ENCODE data around the gene BMPER.

Gene BMPER

DNA sequence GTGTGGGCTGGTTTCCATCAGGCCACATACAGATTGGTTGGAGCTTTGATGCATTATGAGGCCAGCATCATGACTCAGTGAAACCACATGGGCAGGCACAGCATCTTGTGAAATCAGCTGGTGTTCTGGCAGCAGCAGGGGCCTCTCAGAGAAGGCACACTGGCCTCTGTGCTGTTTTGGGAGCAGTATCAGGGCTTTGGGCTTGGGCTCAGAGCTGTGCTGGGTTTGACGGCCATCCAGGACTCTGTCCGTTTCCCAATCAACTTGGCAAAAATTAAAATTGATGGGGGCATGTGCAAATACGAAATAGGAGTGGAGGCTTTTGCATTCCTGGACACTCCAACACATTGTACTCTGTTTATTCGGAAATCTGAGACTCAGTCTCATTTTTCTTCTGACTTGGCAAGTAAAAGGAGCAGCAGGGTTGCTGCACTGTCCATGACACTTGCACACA, 190.9 kb downstream of the BMPER start:
- H3K9me3 ChIP-seq (ENCODE audit: control insufficient read depth, insufficient read depth, low read length) = no peaks in the 10 kb centered on the region
- no peak overlapping the region for H3K4me3 ChIP-seq (ENCODE audit: low read depth, low read length)
- H3K4me1 ChIP-seq (ENCODE audit: control insufficient read depth, insufficient read depth, low read length) = no peaks in the 10 kb centered on the region
- no peak overlapping the region for H3K9ac ChIP-seq (ENCODE audit: low read depth, low read length)
- H3K27me3 ChIP-seq (ENCODE audit: control insufficient read depth, insufficient read depth, low read length) = no peaks in the 10 kb centered on the region
- no peaks in the 10 kb centered on the region for H3K36me3 ChIP-seq (ENCODE audit: control insufficient read depth, insufficient read depth, low read length)

DNA sequence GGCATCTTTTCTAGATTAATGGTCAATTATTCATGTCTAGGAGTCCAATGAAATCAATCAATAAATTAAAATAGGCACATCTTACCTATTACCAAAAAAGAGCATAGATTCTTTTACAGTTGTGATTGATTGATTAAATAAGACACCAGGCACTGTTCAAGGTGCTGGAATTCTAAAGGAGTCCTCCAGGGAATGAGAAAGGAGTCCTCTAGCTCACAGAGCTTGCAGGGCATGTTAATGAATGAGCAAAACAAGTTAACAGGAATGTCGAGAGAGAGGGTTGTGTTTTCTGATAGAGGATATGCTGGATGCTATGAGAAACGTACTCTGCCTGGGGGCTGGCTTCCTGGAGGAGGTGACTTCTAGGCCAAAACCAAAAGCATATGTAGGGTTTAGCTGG, 191.4 kb downstream of the BMPER start:
- Histone ChIP-seq H3K9me3 (ENCODE audit: control insufficient read depth, insufficient read depth, low read length) (no peaks in the 10 kb centered on the region), H3K9ac (ENCODE audit: low read depth, low read length) (no peak overlapping the region), H3K27me3 (ENCODE audit: control insufficient read depth, insufficient read depth, low read length) (no peaks in the 10 kb centered on the region), H3K36me3 (ENCODE audit: control insufficient read depth, insufficient read depth, low read length) (no peaks in the 10 kb centered on the region), H3K4me3 (ENCODE audit: low read depth, low read length) (no peak overlapping the region), H3K4me1 (ENCODE audit: control insufficient read depth, insufficient read depth, low read length) (no peaks in the 10 kb centered on the region)

DNA sequence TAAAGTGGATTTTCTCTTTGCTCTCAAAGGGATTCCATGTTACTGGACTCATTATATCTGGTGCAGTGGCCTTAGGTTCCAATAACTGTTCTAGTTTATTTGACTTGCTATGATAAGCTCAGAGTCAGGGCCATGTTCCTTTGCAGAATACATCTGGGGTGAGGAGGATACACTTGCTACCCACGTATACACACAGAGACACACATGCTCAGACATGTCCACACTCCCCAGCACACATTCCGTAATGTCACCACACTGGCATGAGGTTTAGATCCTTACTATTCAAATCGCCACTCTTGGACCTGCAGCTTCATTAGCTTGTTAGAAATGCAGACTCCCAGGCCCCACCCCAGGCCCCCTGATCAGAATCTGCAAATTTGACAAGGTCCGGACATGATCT, 195.3 kb downstream of the BMPER start:
- no peaks in the 10 kb centered on the region for H3K27me3 ChIP-seq (ENCODE audit: control insufficient read depth, insufficient read depth, low read length)

DNA sequence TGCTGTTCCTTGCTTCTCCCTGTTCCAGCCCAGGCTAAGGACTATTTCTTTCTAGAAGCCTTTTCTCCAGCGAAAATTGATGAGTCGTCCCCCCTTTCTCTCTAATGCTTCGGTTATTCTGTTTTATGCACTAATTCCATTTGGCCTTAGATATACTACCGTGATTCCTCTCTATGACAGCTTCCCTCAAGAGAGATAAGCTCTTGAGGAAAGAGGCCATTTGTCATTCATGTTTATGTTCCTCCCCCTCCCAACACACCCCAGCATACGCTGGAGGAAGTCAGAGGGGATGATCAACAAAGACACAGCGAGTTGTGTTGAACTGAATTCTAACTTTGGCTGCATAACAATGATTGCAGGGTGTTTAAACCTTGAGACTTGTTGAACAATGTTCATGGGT, 198.8 kb downstream of the BMPER start:
- no peaks in the 10 kb centered on the region for H3K27me3 ChIP-seq (ENCODE audit: control insufficient read depth, insufficient read depth, low read length)
- H3K9me3 ChIP-seq (ENCODE audit: control insufficient read depth, insufficient read depth, low read length) = no peaks in the 10 kb centered on the region
- no peak overlapping the region for H3K9ac ChIP-seq (ENCODE audit: low read depth, low read length)
- no peak overlapping the region for H3K4me3 ChIP-seq (ENCODE audit: low read depth, low read length)
- no peaks in the 10 kb centered on the region for H3K4me1 ChIP-seq (ENCODE audit: control insufficient read depth, insufficient read depth, low read length)
- no peaks in the 10 kb centered on the region for H3K36me3 ChIP-seq (ENCODE audit: control insufficient read depth, insufficient read depth, low read length)

More for the DNA sequence above, 195.3 kb downstream of the BMPER start:
- Histone ChIP-seq H3K4me1 (ENCODE audit: control insufficient read depth, insufficient read depth, low read length) (no peaks in the 10 kb centered on the region), H3K36me3 (ENCODE audit: control insufficient read depth, insufficient read depth, low read length) (no peaks in the 10 kb centered on the region), H3K4me3 (ENCODE audit: low read depth, low read length) (no peak overlapping the region), H3K9ac (ENCODE audit: low read depth, low read length) (no peak overlapping the region), H3K9me3 (ENCODE audit: control insufficient read depth, insufficient read depth, low read length) (no peaks in the 10 kb centered on the region)

DNA sequence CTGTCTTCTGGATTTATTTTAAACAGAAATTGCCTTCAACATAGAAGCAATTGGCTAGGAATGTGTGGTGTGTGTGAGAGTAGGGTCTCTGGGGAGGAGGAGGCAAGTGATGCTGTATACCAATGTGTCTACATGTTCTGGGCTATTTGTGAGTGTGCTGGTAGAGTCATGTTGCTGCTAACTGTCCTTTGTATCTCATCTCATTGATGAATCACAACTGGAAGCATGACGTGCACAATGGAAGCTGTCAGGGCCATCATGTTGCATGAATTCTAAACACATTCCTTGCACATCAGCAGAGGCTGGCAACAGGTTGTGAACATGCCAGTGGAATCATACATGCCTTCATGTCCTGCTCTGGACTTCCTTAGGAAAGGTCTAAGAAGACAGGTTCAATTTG, 199.7 kb downstream of the BMPER start:
- no peaks in the 10 kb centered on the region for H3K9me3 ChIP-seq (ENCODE audit: control insufficient read depth, insufficient read depth, low read length)
- H3K9ac ChIP-seq (ENCODE audit: low read depth, low read length) = no peak overlapping the region
- no peaks in the 10 kb centered on the region for H3K27me3 ChIP-seq (ENCODE audit: control insufficient read depth, insufficient read depth, low read length)
- H3K4me1 ChIP-seq (ENCODE audit: control insufficient read depth, insufficient read depth, low read length) = no peaks in the 10 kb centered on the region
- H3K4me3 ChIP-seq (ENCODE audit: low read depth, low read length) = no peak overlapping the region
- H3K36me3 ChIP-seq (ENCODE audit: control insufficient read depth, insufficient read depth, low read length) = no peaks in the 10 kb centered on the region

DNA sequence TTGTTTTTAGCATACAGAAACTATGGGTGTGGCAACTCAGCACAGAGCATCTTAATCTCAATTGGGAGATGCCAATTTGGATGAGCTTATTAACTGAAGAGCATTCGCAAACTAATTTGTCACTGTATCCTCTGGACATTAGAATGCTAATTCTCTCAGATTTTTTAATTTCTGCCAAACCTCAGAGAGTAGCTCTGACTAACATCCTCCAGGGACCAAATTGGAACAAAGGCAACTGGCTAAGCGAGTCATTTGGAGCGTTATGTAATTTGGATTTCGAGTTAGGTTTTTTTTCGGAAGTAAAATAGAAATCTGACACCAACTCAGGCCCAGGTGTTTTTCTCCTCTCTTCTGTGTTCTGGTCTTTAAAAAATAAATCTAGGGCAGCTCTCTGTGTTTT, 201.9 kb downstream of the BMPER start:
- Histone ChIP-seq H3K4me1 (ENCODE audit: control insufficient read depth, insufficient read depth, low read length) (no peaks in the 10 kb centered on the region), H3K4me3 (ENCODE audit: low read depth, low read length) (no peak overlapping the region), H3K9me3 (ENCODE audit: control insufficient read depth, insufficient read depth, low read length) (no peaks in the 10 kb centered on the region), H3K9ac (ENCODE audit: low read depth, low read length) (no peak overlapping the region), H3K27me3 (ENCODE audit: control insufficient read depth, insufficient read depth, low read length) (no peaks in the 10 kb centered on the region), H3K36me3 (ENCODE audit: control insufficient read depth, insufficient read depth, low read length) (no peaks in the 10 kb centered on the region)

DNA sequence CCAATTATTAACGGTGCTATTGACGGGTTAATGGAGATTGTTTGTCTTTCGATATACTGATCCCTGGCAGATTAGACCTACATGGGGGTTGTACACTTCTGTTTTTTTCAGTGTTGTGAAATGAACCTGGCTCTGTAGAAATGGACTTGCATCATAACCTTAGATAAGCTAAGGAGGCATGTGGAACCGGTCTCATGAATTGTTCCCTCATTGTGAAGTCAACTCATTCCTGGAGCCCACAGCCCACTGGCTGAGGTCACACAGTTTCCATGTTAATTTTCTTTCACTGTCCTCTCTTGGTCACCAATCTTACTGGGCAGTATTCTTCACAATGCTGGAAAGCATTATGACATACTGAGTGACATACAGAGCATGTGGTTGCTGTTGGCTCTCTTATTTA, 202.8 kb downstream of the BMPER start:
- no peaks in the 10 kb centered on the region for H3K27me3 ChIP-seq (ENCODE audit: control insufficient read depth, insufficient read depth, low read length)
- no peaks in the 10 kb centered on the region for H3K9me3 ChIP-seq (ENCODE audit: control insufficient read depth, insufficient read depth, low read length)
- H3K36me3 ChIP-seq (ENCODE audit: control insufficient read depth, insufficient read depth, low read length) = no peaks in the 10 kb centered on the region
- no peaks in the 10 kb centered on the region for H3K4me1 ChIP-seq (ENCODE audit: control insufficient read depth, insufficient read depth, low read length)
- no peak overlapping the region for H3K9ac ChIP-seq (ENCODE audit: low read depth, low read length)
- no peak overlapping the region for H3K4me3 ChIP-seq (ENCODE audit: low read depth, low read length)

DNA sequence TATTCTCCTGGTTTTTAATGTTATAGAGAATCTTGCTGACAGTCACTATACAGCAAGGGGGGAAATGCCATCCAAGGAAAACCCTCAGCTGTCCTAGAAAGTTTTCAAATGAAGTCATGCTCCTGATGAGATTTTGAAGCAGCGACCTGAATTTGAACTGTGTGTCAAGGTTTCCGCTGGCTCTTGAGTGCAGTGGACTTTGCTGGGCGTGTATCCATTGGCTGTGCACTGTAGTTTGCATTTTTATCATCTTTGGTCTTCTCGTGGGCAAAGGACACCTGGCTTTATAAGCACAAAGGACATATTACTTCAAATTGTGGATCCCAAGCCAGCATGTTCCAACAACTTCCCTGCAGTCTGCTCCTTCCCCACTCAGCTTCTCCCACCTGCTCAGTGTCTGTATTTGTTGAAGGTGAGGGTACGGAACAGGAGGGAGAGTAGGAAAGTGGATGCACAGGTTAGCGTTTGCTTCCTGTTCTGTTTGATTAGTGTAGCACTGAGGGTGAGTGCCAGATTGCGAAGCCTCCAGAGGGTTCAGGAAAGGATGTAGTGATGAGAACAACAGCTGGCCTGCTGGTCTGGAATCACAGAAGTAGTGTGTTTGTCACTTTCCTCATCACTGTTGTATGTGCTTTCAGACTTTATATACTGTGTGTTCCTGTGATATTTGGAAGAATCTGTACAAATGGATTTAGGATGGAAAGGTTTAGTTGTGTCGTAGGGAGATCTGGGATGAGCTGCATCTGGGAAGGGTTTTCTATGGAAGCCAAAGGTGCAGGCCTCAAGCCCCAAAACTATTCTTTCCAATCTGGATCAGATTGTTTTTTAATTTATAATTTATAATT, 204.8 kb downstream of the BMPER start:
- Histone ChIP-seq H3K27me3 (ENCODE audit: control insufficient read depth, insufficient read depth, low read length) (no peaks in the 10 kb centered on the region), H3K9me3 (ENCODE audit: control insufficient read depth, insufficient read depth, low read length) (no peaks in the 10 kb centered on the region), H3K36me3 (ENCODE audit: control insufficient read depth, insufficient read depth, low read length) (no peaks in the 10 kb centered on the region), H3K4me1 (ENCODE audit: control insufficient read depth, insufficient read depth, low read length) (no peaks in the 10 kb centered on the region), H3K9ac (ENCODE audit: low read depth, low read length) (no peak overlapping the region), H3K4me3 (ENCODE audit: low read depth, low read length) (no peak overlapping the region)

DNA sequence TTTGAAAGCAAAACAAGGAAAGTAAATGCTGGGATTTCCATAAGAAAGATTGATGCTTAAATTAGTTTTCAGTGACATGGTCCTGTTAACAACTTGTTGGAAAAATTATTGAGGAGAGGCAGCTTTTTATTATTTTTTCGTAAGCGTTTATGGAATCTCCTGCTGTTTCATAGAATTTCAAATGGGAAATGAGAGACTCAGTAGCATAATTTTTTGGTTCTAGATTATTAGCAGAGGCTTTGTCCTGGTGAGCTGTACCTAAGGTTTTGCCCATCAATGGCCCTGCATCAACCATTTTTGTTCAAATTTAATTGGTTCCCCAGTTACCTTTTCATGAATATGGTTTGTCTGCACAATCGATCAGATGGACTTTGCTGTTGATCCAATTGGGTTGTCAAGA, 205.7 kb downstream of the BMPER start:
- no peak overlapping the region for H3K4me3 ChIP-seq (ENCODE audit: low read depth, low read length)
- H3K9me3 ChIP-seq (ENCODE audit: control insufficient read depth, insufficient read depth, low read length) = no peaks in the 10 kb centered on the region
- H3K36me3 ChIP-seq (ENCODE audit: control insufficient read depth, insufficient read depth, low read length) = no peaks in the 10 kb centered on the region
- no peaks in the 10 kb centered on the region for H3K4me1 ChIP-seq (ENCODE audit: control insufficient read depth, insufficient read depth, low read length)
- no peaks in the 10 kb centered on the region for H3K27me3 ChIP-seq (ENCODE audit: control insufficient read depth, insufficient read depth, low read length)
- no peak overlapping the region for H3K9ac ChIP-seq (ENCODE audit: low read depth, low read length)

DNA sequence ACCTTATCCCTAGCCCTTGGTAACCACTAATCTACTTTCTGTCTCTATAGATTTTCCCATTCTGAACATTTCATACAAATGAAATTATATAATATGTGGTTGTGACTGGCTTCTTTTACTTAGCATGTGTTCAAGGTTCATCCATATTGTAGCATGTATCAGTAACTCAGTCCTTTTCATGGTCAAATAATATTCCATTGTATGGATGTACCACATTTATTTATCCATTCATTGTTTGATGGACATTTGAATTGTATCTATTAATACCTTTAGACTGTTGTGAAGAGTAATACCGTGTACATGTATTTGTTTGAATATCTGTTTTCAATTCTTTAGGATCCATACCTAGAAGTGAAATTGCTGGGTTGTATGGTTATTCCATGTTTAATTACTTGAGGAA, 210.2 kb downstream of the BMPER start:
- Histone ChIP-seq H3K36me3 (ENCODE audit: control insufficient read depth, insufficient read depth, low read length) (no peaks in the 10 kb centered on the region), H3K27me3 (ENCODE audit: control insufficient read depth, insufficient read depth, low read length) (no peaks in the 10 kb centered on the region), H3K9ac (ENCODE audit: low read depth, low read length) (no peak overlapping the region), H3K4me1 (ENCODE audit: control insufficient read depth, insufficient read depth, low read length) (no peaks in the 10 kb centered on the region), H3K4me3 (ENCODE audit: low read depth, low read length) (no peak overlapping the region), H3K9me3 (ENCODE audit: control insufficient read depth, insufficient read depth, low read length) (no peaks in the 10 kb centered on the region)

DNA sequence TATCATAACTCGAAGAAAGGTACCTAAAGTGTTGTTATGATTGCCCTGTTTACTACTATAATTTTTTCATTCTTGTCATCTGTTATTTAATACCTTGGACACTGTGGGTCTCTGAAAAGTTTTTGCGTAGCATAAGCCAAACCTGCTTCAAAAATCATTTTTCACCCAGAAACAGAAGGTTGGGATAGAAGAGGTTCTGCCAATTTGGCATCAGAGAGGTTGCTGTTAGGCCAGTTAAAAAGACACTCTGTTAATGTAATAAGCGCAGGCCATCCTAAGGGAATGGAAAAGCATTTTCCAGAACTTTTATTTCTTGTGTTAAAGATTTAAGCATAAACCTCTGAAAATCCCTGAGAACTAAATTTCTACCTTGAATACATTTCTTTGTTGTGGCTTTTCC, 212.2 kb downstream of the BMPER start:
- no peak overlapping the region for H3K9ac ChIP-seq (ENCODE audit: low read depth, low read length)
- H3K27me3 ChIP-seq (ENCODE audit: control insufficient read depth, insufficient read depth, low read length) = no peaks in the 10 kb centered on the region
- no peaks in the 10 kb centered on the region for H3K36me3 ChIP-seq (ENCODE audit: control insufficient read depth, insufficient read depth, low read length)
- no peaks in the 10 kb centered on the region for H3K9me3 ChIP-seq (ENCODE audit: control insufficient read depth, insufficient read depth, low read length)
- H3K4me1 ChIP-seq (ENCODE audit: control insufficient read depth, insufficient read depth, low read length) = no peaks in the 10 kb centered on the region
- no peak overlapping the region for H3K4me3 ChIP-seq (ENCODE audit: low read depth, low read length)

DNA sequence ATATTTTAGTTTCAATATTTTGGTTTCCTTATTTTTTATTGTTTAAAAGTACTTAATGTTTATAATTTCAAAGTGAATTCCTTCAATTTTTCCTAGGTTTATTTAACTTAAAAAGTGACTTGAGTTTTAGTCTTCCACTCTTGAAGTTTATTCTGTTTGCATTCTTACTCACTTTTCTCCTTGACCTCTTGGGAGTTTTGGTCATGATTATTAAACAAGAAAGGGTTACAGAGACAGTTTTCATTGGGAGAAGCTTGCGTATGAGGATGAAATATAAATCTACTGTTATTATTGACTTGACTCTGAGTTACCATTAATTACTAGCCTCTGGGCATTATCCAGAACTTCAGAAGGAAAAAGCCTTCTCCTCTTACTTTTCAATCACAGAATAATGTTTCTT, 216.0 kb downstream of the BMPER start:
- Histone ChIP-seq H3K36me3 (ENCODE audit: control insufficient read depth, insufficient read depth, low read length) (no peaks in the 10 kb centered on the region), H3K9ac (ENCODE audit: low read depth, low read length) (no peak overlapping the region), H3K9me3 (ENCODE audit: control insufficient read depth, insufficient read depth, low read length) (no peaks in the 10 kb centered on the region), H3K27me3 (ENCODE audit: control insufficient read depth, insufficient read depth, low read length) (no peaks in the 10 kb centered on the region), H3K4me1 (ENCODE audit: control insufficient read depth, insufficient read depth, low read length) (no peaks in the 10 kb centered on the region), H3K4me3 (ENCODE audit: low read depth, low read length) (no peak overlapping the region)

Data from iPS-15b (cell line).